Brain microvascular endothelial cell (primary cell): ENCODE results near the gene FOCAD.

Experiments
- DNase-seq: peaks from one replicate; pipeline ENCODE4 v3.0.0-alpha.2; 2020
- H3K27ac ChIP-seq: fragments of 250-450 bp; sonication (Bioruptor Pico); 2 replicates; pipeline ENCODE4 v1.5.1; 2020; ENCODE audit warnings: mild to moderate bottlenecking, moderate library complexity
- H3K27me3 ChIP-seq: fragments of 250-450 bp; sonication (Bioruptor Pico); replicated peaks from 2 replicates; pipeline ENCODE4 v1.5.1; 2020; ENCODE audit warnings: mild to moderate bottlenecking
- H3K36me3 ChIP-seq: fragments of 250-450 bp; sonication (Bioruptor Pico); replicated peaks from 2 replicates; pipeline ENCODE4 v1.5.1; 2020; ENCODE audit warnings: mild to moderate bottlenecking
- H3K4me3 ChIP-seq: 2 replicates; pipeline ENCODE4 v1.5.1; 2011; ENCODE audit warnings: low read depth, mild to moderate bottlenecking, control low read depth, low read length, moderate library complexity
- CTCF ChIP-seq: IDR thresholded peaks from 2 replicates; pipeline ENCODE4 v1.5.1; 2011; ENCODE audit warnings: low read depth, mild to moderate bottlenecking, moderate library complexity, low read length, control low read depth, inconsistent platforms; ENCODE audit errors: missing control alignments
- in situ Hi-C: cut with HindIII; loops from 2 replicates; pipeline ENCODE4 v1.10.0; 2017; ENCODE audit warnings: low sequenced_read_pairs, low pct_ligation_motif_present

Gene FOCAD

DNA sequence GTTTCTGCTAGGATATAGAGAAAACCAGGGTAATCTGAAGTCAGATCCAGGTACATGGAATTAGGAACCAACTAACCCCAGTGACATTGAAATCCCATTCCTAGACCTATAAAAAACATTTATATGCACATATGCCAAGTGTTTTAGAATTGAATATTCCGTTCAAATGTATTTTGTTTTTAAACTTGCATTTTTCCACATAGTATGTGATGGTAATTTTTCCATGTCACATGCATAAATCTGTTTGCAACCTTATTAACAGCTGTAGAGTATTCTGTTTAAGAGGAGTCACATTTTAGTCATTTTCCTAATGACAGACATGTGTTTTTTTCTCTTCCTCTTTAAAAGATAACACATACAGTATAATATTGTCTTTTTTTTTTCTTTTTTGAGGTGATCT lies 50.2 kb downstream of the FOCAD start:
- no peak overlapping the region for H3K4me3 ChIP-seq
- H3K36me3 ChIP-seq = no peaks in the 10 kb centered on the region
- no peak overlapping the region for H3K27ac ChIP-seq
- H3K27me3 ChIP-seq = no peaks in the 10 kb centered on the region
- no peak for TF ChIP-seq CTCF
- DNase-seq = no peak
- in situ Hi-C loops = no loop called here

DNA sequence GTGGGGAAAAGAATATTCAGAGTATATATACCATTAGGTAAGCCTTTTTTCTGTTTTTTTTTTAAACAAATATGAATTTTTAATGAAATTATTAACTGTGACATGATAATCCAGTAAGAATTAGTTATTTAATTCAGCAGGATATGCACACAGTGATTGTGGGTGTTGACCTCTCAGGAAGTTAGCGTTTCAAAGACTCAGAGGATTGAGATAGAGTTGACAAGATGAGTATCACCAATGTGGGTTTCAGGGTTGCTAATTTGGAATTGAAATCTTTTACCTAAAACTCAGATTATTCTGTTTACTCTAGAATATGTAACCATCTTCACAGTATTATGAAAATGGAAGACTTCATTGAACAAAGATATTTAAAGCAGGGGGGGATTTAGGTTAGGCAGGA lies 56.2 kb downstream of the FOCAD start:
- H3K27ac ChIP-seq = no peak overlapping the region
- H3K27me3 ChIP-seq = no peaks in the 10 kb centered on the region
- in situ Hi-C loops = no loop called here
- DNase-seq = no peak
- no peak for TF ChIP-seq CTCF
- peaks cover 3% of the 10 kb centered on the region for H3K36me3 ChIP-seq
- no peak overlapping the region for H3K4me3 ChIP-seq

DNA sequence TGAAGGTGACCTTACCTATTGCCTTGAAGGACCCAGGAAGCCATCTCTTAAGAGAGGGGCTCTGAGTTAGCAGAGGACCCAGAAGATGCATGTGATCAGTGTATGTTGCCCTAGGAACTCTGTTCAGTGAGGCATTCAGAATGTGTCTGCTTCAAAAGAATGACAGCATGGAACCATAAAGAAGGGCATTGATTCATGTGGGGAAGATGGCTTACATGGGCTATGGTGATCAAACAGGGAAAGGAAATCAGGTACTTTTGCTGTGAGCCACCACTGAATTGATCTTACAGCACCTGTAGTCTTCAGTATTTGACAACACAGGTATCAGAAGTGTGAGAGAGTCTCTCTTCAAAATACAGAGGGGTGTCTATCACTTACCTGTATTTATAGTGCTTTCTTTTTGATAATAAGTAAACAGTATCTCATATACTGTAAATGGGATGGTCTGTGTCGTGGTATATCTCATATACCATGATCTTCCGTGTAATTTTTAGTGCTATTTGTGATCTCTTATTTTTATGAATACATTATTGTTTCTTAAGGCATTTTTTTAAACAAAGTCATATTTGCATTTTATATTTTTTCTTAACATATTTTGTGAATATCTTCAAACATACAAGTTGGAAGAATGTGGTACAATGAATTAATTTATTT lies 57.0 kb downstream of the FOCAD start:
- in situ Hi-C loops = no loop called here
- TF ChIP-seq CTCF = no peak

DNA sequence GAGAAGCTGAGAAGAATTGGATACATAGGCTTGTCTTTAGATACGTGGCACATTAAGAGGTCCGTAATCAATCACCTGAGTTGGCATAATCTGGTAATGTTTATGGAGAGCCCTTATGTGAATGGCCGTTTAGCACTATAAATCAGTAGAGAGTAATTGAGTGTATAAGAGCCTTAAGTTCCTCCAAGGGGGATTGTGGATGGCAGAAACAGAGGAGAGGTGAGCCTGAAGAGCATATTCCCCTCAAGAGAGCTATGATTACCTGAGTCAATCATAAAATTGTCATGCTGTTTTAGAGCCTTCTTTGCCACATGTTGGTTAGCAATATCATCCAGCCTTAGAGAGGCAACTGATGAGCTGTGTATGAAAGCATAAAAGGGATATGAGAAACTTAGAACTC lies 58.8 kb downstream of the FOCAD start:
- no peak overlapping the region for H3K27ac ChIP-seq
- TF ChIP-seq CTCF = no peak
- in situ Hi-C loops = no loop called here
- H3K27me3 ChIP-seq = no peaks in the 10 kb centered on the region
- peaks cover 3% of the 10 kb centered on the region for H3K36me3 ChIP-seq
- H3K4me3 ChIP-seq = no peak overlapping the region
- DNase-seq = no peak

More for the DNA sequence above, 57.0 kb downstream of the FOCAD start:
- Histone ChIP-seq H3K4me3 (no peak overlapping the region), H3K27ac (no peak overlapping the region), H3K27me3 (no peaks in the 10 kb centered on the region), H3K36me3 (peaks cover 3% of the 10 kb centered on the region)
- no peak for DNase-seq

GRCh38 chr9:20744036-20744630 lies 60.1 kb downstream of the FOCAD start:
- peaks cover 3% of the 10 kb centered on the region for H3K36me3 ChIP-seq
- TF ChIP-seq CTCF = no peak
- H3K4me3 ChIP-seq = no peak overlapping the region
- H3K27ac ChIP-seq = no peak overlapping the region
- no peak for DNase-seq
- H3K27me3 ChIP-seq = no peaks in the 10 kb centered on the region
- in situ Hi-C loops = no loop called here

DNA sequence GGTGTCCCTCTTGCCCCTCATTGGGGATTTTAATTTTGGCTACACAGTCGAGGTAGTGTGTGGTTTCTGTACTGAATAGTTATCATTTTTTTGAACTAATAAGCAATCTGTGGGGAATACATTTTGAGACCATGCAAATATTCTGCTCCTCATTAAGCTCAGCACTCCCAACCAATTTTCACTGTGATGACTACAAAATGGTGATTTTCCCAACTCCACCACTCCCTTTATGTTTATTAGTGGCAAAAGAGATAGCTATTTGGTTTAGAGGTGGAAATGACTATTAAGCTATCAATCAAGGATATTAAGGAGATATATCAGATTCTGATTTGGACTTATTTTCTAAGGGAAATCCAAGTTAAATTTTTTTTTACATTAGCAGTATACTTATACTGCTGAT lies 62.9 kb downstream of the FOCAD start:
- Histone ChIP-seq H3K4me3 (no peak overlapping the region), H3K27me3 (no peaks in the 10 kb centered on the region), H3K27ac (no peak overlapping the region), H3K36me3 (no peaks in the 10 kb centered on the region)
- no peak for TF ChIP-seq CTCF
- DNase-seq = no peak
- in situ Hi-C loops = no loop called here
